GM23338 (cell line): ENCODE data around the gene SLCO3A1. TPM values are rescaled to one million over a fixed set of nuclear protein-coding genes. Genes with fewer than 3 reads are reported as not detected.
A peak's percentile ranks its signal among the peaks of the same experiment; 100 is the strongest.

ENCODE experiments used
- ATAC-seq: fragments of 200-7000 bp; cut with Tn5 transposase; 3 replicates; pipeline ENCODE4 v1.9.1; 2020
- DNase-seq: peaks from one replicate; pipeline ENCODE4 v3.0.0-alpha.2; 2015; ENCODE audit warnings: low spot score
- H2AFZ ChIP-seq: fragments of 200-600 bp; sonication (generic); 2 replicates; pipeline ENCODE4 v1.8.0; 2016; ENCODE audit warnings: antibody characterized with exemption, mild to moderate bottlenecking, moderate library complexity
- H3F3A ChIP-seq: fragments of 200-600 bp; sonication (generic); replicated peaks from 2 replicates; pipeline ENCODE4 v1.8.0; 2017; ENCODE audit warnings: antibody characterized with exemption, mixed run types, low read depth
- H3K27ac ChIP-seq: fragments of 200-600 bp; sonication (generic); 2 replicates; pipeline ENCODE4 v1.6.1; 2016; ENCODE audit warnings: low read depth
- H3K27me3 ChIP-seq: fragments of 200-600 bp; sonication (generic); 2 replicates; pipeline ENCODE4 v1.8.0; 2016; ENCODE audit warnings: mild to moderate bottlenecking, mixed run types, moderate library complexity; ENCODE audit not compliant: insufficient read depth
- H3K36me3 ChIP-seq: fragments of 200-600 bp; sonication (generic); 2 replicates; pipeline ENCODE4 v1.8.0; 2016; ENCODE audit warnings: mild to moderate bottlenecking; ENCODE audit not compliant: insufficient read depth
- H3K4me1 ChIP-seq: fragments of 200-600 bp; sonication (generic); 2 replicates; pipeline ENCODE4 v1.8.0; 2016; ENCODE audit warnings: mild to moderate bottlenecking, moderate library complexity; ENCODE audit not compliant: insufficient read depth
- H3K4me2 ChIP-seq: fragments of 200-600 bp; sonication (generic); 2 replicates; pipeline ENCODE4 v1.7.1; 2017; ENCODE audit warnings: mixed run types
- H3K4me3 ChIP-seq: fragments of 200-600 bp; sonication (generic); 2 replicates; pipeline ENCODE4 v1.6.1; 2016; ENCODE audit warnings: mixed run types
- H3K79me2 ChIP-seq: fragments of 200-600 bp; sonication (generic); replicated peaks from 2 replicates; pipeline ENCODE4 v1.8.0; 2017; ENCODE audit warnings: mild to moderate bottlenecking; ENCODE audit not compliant: insufficient read depth
- H3K9me2 ChIP-seq: fragments of 200-600 bp; sonication (generic); 2 replicates; pipeline ENCODE4 v1.8.0; 2017; ENCODE audit not compliant: insufficient read depth
- H4K20me1 ChIP-seq: fragments of 200-600 bp; sonication (generic); replicated peaks from 2 replicates; pipeline ENCODE4 v1.8.0; 2017; ENCODE audit warnings: mild to moderate bottlenecking; ENCODE audit not compliant: insufficient read depth
- H3K27ac Mint-ChIP-seq: 2 replicates; pipeline ENCODE4 v1.8.0; 2020; ENCODE audit warnings: inconsistent platforms, mild to moderate bottlenecking, moderate library complexity, mixed read lengths
- H3K27me3 Mint-ChIP-seq: 3 replicates; pipeline ENCODE4 v1.8.0; 2022; ENCODE audit warnings: low read depth, mild to moderate bottlenecking, moderate library complexity, mixed read lengths, inconsistent platforms; ENCODE audit not compliant: insufficient read depth, poor library complexity
- H3K36me3 Mint-ChIP-seq: 3 replicates; pipeline ENCODE4 v1.8.0; 2021; ENCODE audit warnings: low read depth, mild to moderate bottlenecking, inconsistent platforms, moderate library complexity, mixed read lengths
- H3K4me1 Mint-ChIP-seq: 3 replicates; pipeline ENCODE4 v1.8.0; 2020; ENCODE audit warnings: mild to moderate bottlenecking, inconsistent platforms, mixed read lengths
- H3K4me3 Mint-ChIP-seq: 3 replicates; pipeline ENCODE4 v1.8.0; 2021; ENCODE audit warnings: moderate library complexity, mild to moderate bottlenecking, inconsistent platforms, mixed read lengths
- H3K9me3 Mint-ChIP-seq: 3 replicates; pipeline ENCODE4 v1.8.0; 2020; ENCODE audit warnings: moderate library complexity, mild to moderate bottlenecking, inconsistent platforms, mixed read lengths
- EZH2 ChIP-seq: fragments of 200-600 bp; sonication (generic); IDR thresholded peaks from one replicate; pipeline ENCODE4 v1.8.0; 2017; ENCODE audit warnings: antibody characterized with exemption, mild to moderate bottlenecking, low read depth; ENCODE audit not compliant: unreplicated experiment
- EZH2phosphoT487 ChIP-seq: fragments of 200-600 bp; sonication (generic); IDR thresholded peaks from one replicate; pipeline ENCODE4 v1.8.1; 2018; ENCODE audit warnings: antibody characterized with exemption; ENCODE audit not compliant: unreplicated experiment
- POLR2AphosphoS5 ChIP-seq: IDR thresholded peaks from 2 replicates; pipeline ENCODE4 v1.6.1; 2016; ENCODE audit warnings: antibody characterized with exemption, low read depth
- ZNF114 ChIP-seq: fragments of 250-450 bp; sonication (Bioruptor Pico); IDR thresholded peaks from 2 replicates; pipeline ENCODE4 v1.5.0; 2020; ENCODE audit warnings: mild to moderate bottlenecking, moderate library complexity
- ZNF462 ChIP-seq: fragments of 250-450 bp; sonication (Bioruptor Pico); IDR thresholded peaks from 2 replicates; pipeline ENCODE4 v1.5.0; 2020; ENCODE audit warnings: mild to moderate bottlenecking, moderate library complexity
- polyA plus RNA-seq: library from polyadenylated mRNA; unstranded; fragments of >200 nt; fragmentation: Nextera tagmentation; extraction: Ambion mirVana; gene quantifications from 2 replicates; pipeline ENCODE4 v1.2.1, GENCODE V29; 2016
- total RNA-seq: library from RNA; depleted of rRNA; stranded (reverse); fragments of >200 nt; shearing (Covaris generic); gene quantifications from 2 replicates; pipeline ENCODE4 v1.2.3, GENCODE V29; 2014

The SLCO3A1 gene
- total and polyA plus RNA-seq, 2 experiments from 2014 or later, result 7.3 to 9.4 TPM

GRCh38 chr15:91954292-91954691 is 100.8 kb downstream of the SLCO3A1 start:
- H3K27me3 Mint-ChIP-seq, result peaks cover 6% of the 10 kb centered on the region
- Histone ChIP-seq H3F3A (no peaks in the 10 kb centered on the region), H3K36me3 (no peaks in the 10 kb centered on the region), H3K4me3 (no peak overlapping the region), H3K4me2 (no peak overlapping the region), H3K4me1 (peaks cover 32% of the 10 kb centered on the region), H3K9me2 (no peaks in the 10 kb centered on the region), H3K27ac (no peak overlapping the region), H4K20me1 (no peaks in the 10 kb centered on the region), H3K79me2 (peaks cover 53% of the 10 kb centered on the region), H3K27me3 (no peaks in the 10 kb centered on the region), H2AFZ (no peak overlapping the region)
- no peaks in the 10 kb centered on the region for H3K36me3 Mint-ChIP-seq
- H3K27ac Mint-ChIP-seq, result no peak overlapping the region
- ATAC-seq, result no peak
- H3K4me1 Mint-ChIP-seq, result peaks cover 28% of the 10 kb centered on the region
- H3K4me3 Mint-ChIP-seq, result no peak overlapping the region
- DNase-seq, result no peak
- no peaks in the 10 kb centered on the region for H3K9me3 Mint-ChIP-seq
- TF ChIP-seq EZH2phosphoT487 (no peak), EZH2 (no peak), POLR2AphosphoS5 (no peak)

- Histone ChIP-seq H3K36me3 (no peaks in the 10 kb centered on the region), H3K4me2 (no peak overlapping the region), H3F3A (no peaks in the 10 kb centered on the region), H3K27me3 (no peaks in the 10 kb centered on the region), H3K9me2 (no peaks in the 10 kb centered on the region), H4K20me1 (no peaks in the 10 kb centered on the region), H3K4me3 (no peak overlapping the region), H3K4me1 (peaks cover 14% of the 10 kb centered on the region), H3K79me2 (peaks cover 43% of the 10 kb centered on the region), H3K27ac (peak overlapping the region; percentile 83), H2AFZ (peak overlapping the region; percentile 18; the same call in 1 of the 2 replicates)
- Mint-ChIP-seq H3K36me3 (no peaks in the 10 kb centered on the region), H3K27ac (peak overlapping the region; percentile 82), H3K4me1 (peaks cover 14% of the 10 kb centered on the region), H3K4me3 (no peak overlapping the region), H3K27me3 (peaks cover 7% of the 10 kb centered on the region), H3K9me3 (no peaks in the 10 kb centered on the region)
- DNase-seq (peak; percentile 43), ATAC-seq (peak; percentile 74)
- no peak for TF ChIP-seq ZNF114 (CRISPR knock-in tag)
- TF ChIP-seq ZNF462 (CRISPR knock-in tag), result peak; percentile 78
Measured at GRCh38 chr15:91956026-91956723, 102.7 kb downstream of the SLCO3A1 start.
